NCI-H774 (cell line): ENCODE results near the gene C12orf75.
A peak's percentile ranks its signal among the peaks of the same experiment; 100 is the strongest.
"Not testable (repeated sequence)": the region's sequence is repeated elsewhere in the genome, so short reads cannot be mapped to it uniquely, and the experiment has no call there.

Experiments used
- DNase-seq: peaks from one replicate; lab custom pipeline; 2025; lab: John Stamatoyannopoulos, UW

The C12orf75 gene

DNA sequence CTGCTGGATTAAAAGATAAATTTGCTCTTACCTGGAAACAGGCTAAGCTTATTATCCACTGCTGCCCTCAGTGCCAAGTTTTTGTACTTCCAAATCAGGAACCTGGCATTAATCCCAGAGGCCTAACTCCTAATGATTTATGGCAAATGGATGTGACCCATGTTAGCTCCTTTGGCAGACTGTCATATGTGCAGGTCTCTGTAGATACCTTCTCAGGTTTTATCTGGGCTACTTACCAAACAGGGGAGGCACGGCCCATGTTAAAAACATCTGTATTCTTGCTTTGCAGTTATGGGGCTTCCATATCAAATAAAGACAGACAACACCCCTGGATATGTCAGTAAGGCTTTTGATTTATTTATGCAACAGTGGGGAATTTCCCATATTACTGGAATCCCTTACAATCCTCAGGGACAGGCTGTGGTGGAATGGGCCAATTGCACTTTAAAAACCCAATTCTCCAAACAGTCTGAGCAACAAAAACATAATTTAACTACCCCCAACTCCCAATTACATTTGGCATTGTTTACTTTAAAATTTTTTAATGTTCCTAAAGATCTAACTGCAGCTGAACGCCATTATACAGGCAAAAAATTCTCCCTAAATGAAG is 19.9 kb upstream of the C12orf75 start:
- DNase-seq, result not testable (repeated sequence)

DNA sequence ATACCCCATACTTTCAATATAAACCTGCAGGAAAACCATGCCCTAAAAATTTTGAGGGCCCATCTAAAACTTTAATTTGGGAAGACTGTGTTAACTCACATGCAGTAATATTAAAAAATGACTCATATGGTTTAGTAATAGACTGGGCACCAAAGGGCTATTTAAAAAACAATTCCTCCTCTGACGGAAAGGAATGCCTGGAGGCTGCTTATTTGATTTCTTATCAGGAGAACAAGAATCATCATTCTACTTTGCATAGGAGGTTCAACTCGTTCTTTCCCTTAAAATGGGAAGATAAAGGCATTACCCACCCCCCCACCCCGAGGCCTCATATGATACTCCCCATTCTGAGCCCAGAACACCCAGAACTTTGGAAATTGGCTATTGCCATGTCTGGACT is 18.6 kb upstream of the C12orf75 start:
- DNase-seq, result not testable (repeated sequence)

DNA sequence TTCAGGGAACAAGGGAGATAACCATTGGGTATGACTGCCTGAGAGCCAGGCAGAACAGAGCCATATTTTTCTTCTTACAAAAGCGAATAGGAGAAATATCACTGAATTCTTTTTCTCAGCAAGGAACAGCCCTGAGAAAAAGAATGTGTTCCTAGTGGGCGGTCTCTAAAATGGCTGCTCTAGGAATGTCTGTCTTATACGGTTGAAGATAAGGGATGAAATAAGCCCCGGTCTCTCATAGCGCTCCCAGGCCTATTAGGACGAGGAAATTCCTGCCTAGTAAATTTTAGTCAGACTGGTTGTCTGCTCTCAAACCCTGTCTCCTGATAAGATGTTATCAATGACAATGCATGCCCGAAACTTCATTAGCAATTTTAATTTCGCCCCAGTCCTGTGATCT is 16.7 kb upstream of the C12orf75 start:
- not testable (repeated sequence) for DNase-seq

DNA sequence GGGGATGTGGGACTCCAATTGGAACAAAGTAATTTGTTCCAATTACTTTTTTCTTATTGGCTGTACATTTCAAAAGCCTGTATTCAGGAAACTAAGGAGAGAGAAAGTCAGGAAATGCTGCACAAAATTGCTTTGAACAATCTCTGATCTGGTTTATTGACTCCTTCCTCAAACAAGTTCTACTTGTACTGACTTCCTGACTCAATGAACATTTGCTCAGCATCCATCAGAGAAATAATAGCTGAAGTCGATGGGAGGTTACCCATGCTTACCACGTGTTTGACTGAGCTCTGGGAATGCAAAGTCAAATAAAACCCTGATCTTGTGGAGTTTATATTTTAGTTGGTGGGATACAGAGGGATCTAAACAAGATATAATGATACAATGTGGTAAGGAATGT is 15.4 kb upstream of the C12orf75 start:
- DNase-seq, result no peak

DNA sequence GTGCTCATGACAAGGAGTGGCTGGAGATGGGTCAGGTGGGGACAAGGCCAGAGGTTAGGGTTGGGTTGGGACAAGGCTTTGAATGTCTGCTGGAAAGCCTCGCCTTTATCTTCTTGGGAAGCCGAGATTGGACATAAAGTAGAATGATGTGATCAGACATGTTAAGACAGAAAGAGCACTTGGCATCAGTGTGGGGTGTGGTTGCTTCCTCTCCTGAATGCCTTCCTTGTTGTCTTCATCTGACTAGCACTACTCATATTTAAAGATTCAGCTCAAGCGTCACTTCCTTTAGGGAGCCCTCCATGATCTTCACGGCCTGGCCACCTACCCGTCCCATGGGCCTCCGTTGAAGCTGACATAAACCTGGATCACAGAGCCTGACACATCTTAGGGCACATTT is 14.8 kb upstream of the C12orf75 start:
- DNase-seq, result no peak

DNA sequence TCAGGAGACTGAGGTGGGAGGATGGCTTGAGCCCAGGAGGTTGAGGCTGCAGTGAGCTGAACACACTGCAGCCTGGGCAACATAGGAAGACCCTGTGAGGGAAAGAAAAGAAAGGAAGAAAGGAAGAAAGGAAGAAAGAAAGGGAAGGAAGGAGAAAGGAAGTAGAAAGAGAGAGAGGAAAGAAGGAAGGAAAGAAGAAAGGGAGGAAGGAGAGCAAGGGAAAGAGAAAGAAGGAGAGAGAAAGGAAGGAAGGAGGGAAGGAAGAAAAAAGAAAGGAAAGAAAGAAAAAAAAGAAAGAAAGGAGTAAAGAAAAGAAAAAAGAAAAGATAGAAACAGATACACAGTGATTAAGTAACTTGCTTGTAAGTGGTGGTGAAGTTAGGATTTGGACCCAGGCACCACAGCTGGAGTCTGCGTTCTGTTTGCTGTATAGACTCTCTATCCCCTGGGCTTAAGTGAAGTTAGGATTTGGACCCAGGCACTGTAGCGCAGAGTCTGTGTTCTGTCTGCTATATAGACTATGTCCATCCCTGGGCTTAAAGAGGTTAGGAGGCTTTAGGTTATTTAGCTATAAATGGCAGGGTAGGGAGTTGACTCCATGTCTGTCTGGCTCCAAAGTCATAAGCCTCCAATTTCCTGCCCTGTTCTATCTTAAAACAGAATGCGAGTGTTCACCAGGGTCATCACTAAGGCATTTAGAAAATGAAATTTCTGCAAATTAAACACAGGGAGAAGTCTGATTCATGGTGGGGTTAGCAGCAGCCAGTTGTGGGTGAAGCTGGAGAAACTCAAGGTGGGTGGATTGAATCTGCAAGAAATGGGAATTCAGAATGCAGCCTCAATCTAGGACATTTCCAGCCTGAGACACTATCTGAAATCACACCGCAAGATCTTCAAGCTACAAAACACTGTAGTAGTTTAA is 13.3 kb upstream of the C12orf75 start:
- no peak for DNase-seq

DNA sequence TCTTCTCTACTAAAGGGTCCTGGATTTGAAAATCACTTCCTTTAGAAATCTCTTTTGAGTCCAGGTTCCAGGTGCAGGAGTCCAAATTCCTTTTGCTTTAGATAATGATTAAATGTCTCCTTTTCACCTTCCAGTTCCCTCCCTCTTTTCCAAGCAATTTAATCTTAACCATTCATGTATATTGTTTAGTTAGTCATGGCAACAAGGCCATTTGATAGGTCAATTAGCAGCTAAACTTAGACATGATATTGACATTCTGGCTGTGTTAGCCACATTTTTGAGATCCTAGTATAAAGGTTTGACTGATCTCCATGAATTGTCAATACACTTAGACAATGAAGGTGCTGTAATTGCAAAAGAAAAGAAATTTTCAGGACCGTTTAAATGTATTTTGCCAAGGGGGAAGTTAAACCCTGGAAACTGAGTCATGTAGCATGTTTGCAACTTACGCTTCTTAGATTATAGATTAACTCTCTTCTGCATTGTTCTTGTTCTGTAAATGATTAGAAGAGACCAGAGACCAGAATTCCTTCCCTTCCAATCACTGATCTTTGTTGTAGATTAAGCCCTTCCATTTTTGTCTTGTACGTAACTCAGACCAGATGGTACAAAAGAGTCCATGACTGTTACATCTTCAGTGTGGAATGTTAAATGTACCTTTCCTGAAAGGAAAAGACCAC is 12.4 kb upstream of the C12orf75 start:
- DNase-seq, result peak; percentile 95

DNA sequence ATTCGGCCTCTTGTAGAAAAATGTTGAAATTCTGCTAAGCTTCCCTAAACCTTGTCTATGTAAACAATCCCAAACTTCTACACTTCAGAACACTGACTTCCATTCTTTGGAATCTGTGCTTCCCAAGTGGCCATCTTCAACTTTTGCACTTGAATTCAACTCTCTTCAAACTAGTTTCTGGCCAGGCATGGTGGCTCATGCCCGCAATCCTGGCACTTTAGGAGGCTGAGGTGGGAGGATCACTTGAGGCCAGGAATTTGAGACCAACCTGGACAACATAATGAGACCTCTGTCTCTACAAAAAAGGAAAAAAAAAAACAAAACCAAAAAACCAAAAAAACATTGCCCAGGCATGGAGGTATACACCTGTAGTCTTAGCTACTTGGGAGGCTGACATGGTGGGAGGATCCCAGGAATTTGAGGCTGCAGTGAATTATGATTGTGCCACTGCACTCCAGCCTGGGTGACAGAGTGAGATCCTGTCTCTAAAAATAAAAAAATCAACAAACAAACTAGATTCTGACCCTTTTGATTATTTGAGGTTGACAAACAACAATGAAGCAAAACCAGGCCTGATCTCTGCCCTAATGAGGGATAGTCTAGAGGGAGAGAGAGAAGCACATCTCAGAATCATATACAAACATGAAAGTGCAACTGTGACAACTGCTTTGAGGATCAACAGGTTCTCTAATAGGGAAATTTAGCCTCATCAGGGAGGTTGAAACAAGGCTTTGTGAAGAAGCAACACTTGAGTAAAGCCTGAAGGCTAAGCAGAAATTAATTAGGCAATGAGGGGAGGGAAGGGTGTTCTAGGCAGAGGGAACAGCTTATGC is 11.6 kb upstream of the C12orf75 start:
- DNase-seq, result no peak

DNA sequence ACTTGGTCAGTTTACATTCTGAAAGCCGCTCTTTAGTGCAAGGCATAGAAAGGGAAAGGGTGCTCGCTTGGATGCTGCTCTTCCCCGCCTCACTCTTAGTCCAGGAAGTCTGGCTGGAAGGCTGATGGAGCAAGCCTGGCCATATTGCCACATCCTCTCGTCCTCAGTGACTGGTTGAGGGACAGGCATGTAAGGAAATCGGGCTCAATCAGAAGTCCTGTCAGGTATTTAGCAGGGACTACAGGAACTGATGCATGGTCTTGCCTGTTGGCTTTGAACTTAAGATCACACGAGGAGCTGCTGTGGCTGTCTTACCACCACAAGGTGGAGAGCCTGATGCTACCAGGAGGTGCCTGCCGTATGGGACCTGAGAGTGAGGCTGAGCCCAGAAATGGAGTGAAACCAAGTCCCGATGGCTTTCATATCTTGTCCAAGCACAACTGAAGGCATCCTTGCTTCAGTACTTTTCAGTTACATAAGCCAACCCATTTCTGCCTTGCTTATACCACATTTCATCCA is 10.7 kb upstream of the C12orf75 start:
- DNase-seq, result no peak

DNA sequence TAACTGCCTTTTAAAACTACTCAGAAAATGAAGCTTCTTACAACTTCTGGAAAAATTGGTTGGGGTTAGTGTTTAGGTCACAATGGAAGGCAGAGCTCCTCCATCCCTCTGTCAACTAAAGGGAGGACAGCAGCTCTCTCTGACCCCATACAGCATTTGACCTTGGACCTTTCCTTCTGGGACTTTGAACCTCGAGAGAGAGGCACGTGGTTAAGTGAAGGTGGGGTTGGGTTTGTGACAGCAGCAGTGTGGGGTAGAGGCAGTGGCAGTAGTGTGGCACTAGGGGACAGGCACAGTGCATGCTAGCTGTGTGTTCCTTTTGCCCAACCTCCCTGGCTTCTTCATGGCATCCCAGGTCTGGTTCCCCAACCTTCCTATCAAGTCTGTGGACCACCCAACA is 9.4 kb upstream of the C12orf75 start:
- no peak for DNase-seq

DNA sequence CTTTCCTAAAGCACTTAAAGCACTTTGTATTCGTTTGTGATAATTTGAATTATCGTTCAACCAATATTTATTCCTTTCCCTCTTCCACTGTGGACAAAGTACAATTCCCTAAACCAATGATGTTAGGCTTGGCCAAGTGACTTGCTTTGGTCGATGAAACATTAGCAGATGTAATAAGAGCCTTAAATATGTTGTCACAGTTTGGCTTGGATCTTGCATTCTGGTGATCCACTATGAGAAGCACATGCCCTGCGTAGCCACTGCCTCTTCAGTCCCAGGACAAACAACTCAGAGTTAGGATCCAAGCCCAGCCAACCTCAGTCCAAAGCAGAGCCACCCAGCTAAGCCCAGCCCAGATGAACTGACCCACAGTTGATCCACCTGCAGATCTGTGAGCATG is 8.4 kb upstream of the C12orf75 start:
- no peak for DNase-seq

DNA sequence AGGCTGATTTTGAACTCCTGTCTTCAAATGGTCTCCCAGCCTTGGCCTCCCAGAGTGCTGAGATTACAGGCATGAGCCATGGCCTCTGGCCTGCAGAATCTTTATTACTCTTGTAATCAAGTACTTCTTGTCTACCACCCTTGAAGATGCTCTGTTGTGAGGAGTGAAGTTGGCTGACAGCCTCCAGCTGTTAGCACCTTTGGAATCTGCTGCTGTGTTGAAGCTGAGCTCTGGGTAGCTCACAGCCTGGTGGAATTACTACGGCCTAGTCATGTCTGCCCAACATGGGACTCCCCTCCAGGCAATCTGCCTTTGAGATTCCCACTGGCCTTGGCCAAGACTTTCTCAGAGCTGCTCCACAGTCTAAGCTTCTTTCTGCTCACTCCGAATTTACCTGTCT is 5.8 kb upstream of the C12orf75 start:
- DNase-seq, result no peak

DNA sequence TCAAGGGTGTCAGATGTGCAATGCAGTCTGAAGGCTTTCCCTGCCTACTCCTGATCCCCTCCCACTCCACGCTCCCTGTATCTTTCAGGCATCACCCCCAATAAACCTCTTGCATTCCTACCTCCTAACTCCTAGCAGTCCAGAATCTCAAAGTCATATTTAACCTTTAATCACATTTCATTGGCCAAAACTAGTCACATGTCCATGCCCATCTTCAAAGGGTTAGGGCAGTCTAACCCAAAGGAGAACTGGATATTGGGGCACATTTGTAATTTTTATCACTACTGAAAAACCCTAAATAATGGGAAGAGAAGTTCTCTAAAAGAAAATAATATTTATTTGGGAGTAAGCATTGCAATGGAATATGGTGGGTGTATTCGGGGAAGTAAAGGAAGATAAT is 5.4 kb upstream of the C12orf75 start:
- DNase-seq, result no peak

DNA sequence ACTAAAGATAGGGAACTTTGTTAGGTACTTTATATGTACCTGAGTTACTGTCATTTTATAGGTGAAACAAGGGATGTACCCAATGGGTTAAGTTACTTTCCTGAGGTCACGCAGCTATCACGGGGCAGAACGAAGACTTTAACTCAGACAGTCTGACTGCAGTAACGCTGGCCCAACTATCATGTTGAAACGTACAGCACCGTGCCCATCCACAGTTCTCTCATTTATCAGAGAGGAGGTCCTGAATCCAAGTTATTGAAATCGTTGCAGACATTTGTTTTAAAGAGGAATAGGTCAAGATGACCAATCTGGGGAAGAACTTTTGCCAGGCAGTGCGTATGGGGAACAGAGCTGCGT is 587 bp upstream of the C12orf75 start:
- DNase-seq, result no peak

DNA sequence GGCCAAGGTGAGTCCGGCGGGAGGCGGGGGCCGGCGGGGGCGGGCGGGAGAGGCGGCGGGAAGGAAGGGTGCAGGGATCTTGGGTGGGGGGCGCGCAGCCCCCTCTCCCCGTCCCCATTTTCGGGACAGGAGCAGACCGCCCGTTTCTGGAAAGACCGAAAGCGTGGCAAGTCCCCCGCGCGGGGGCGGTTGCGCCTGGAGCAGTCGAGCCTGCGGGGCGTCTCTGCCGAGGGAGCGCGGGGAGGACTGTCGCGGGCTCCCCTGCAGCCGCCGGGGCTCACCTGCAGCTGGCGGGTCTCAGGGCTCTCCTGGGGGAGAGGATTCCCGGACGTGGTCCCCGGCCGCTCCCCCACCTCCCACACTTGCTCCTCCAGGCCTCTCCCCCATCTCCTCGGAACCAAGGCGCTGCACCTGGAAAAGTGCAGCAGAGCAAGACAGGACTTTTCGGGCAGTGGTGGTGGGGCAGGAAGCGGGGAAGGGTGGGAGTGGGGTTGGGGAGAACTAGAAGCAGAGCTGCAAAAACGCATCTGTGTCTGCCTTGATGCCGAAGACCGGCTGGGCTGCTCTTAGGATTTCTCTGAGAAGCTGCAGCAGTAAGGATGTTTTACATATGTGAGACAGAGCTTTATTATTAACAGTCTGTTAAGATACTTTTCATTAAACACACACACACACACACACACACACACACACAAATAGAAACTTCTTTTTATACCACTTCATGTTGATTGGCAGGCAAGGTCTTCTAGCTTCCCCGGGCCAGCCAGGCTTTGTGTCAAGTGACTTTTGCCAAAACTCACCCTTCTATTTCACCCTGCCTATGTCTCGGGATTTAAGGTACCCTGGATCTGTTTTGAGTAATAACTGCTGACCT is 677 bp downstream of the C12orf75 start:
- DNase-seq, result peak; percentile 56

DNA sequence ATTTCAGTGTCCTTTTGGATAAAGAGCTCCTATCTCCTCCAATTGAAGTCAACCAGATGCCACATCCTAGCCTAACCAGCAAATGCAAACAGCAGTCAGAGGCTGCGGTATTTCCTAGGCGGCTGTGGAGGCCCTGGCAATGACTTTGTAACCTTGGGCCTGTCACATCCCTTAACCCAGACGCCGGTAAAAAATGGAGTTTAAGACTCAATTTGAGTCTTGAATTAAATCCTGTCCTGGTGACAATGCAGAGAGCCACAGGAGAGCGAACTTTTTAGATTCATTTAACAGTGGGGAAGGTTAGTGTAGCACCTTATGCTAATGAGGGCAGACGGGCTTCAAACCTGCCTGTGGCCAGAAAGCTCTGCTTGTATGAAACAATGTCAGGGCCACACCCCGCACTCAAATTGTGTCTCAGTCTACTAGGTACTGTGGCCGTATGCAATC is 1.3 kb downstream of the C12orf75 start:
- no peak for DNase-seq

DNA sequence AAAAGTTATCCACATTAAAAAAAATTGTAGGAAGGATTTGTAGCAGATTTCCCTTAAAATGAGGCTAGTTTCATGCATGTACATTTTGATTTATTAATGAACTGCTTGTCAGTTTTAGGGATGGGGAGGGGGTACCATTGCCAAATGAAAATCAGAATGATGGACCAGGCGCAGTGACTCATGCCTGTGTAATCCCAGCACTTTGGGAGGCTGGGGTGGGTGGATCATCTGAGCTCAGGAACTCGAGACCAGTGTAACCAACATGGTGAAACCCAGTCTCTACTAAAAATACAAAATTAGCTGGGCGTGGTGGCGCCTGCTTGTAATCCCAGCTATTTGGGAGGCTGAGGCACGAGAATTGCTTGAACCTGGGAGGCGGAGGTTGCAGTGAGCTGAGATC is 1.8 kb downstream of the C12orf75 start:
- DNase-seq, result not testable (repeated sequence)

DNA sequence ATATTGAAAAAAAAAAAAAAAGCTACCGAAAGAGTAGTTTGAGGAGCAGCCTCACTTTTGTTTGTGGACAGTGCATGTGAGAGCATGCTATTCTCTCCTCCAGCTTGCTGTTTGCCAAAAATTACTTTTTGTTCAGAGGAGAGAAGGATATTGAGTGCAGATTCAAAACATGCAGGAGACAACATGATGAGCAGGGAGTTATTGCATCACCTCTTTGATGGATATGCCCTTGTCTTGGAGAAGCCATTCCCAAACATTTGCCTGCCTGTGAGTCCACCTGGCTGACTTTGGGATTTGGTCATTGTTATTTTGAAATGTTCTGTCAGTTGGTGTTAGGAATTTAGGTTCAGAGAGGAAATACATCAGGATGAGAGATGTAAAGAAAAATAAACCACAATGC is 2.4 kb downstream of the C12orf75 start:
- no peak for DNase-seq

DNA sequence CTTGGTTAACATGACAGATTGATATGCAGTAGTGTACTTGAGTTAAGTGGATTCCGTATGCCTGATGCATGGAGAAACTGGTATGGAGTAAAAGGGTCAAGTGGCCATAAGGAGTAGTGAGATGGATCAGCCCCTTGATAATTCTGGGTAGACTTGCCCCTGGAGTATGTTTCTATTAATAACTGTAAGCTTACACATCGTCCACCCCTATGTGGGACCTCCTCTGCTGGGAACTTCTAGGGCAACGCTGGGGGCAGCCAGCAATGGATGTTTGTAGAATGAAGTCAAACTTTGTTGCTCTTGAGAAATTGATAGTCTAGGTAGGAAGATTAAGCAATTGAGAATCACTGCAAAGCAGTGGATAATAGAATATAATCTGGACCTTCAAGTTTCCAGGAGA is 3.5 kb downstream of the C12orf75 start:
- DNase-seq, result peak; percentile 14

DNA sequence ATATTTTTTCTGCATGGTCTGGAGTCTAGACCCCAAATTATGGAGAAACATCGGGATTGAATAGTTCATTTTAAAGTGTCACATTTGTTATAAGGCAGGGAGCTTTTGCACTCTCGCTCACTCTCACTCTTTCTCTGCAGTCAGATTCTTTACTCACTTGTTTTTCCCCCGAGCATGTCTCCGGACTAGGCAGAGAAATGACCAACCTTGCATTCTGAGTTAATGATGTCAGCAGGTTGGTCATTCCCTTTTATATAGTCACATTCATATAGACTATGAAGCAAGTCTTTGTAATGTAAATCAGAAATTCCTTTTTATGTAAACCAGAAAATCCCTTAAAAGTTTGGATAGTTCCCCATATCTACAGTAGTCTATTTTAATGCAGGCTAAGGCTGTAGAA is 4.1 kb downstream of the C12orf75 start:
- no peak for DNase-seq

DNA sequence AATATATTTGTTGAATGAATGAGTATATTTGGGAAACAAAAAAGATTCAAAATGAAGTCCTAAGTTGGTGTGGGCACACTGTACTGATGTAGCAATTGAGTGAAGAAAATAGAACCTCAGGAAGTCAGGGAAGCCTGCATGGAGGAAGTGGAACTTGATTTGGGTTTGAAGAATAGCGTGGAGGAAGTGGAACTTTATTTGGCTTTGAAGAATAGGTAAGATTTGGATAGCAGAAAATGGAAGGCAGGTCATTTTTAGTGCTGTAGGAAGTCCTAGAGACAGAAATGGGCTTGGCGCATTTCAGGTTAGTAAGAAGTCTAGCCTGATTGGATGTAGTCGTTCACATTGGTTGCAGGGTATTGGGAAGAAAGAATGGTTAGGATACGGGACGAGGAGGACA is 5.4 kb downstream of the C12orf75 start:
- no peak for DNase-seq
